GM12872 (cell line): ENCODE measurements around the gene RNF187.

Experiments
- CTCF ChIP-seq: IDR thresholded peaks from 3 replicates; pipeline ENCODE4 v1.5.1; 2011; ENCODE audit warnings: low read depth, mild to moderate bottlenecking, low read length, moderate library complexity; ENCODE audit not compliant: insufficient read depth

The RNF187 gene

GRCh38 chr1:228510101-228510802 lies 23.1 kb downstream of the RNF187 start:
- no peak for TF ChIP-seq CTCF

GRCh38 chr1:228510803-228511413 lies 23.7 kb downstream of the RNF187 start:
- TF ChIP-seq CTCF = no peak

GRCh38 chr1:228511546-228512445 lies 24.6 kb downstream of the RNF187 start:
- TF ChIP-seq CTCF = no peak

- TF ChIP-seq CTCF = no peak
Measured at GRCh38 chr1:228512781-228513198, 25.6 kb downstream of the RNF187 start.

- no peak for TF ChIP-seq CTCF
Measured at GRCh38 chr1:228513236-228513900, 26.2 kb downstream of the RNF187 start.

- no peak for TF ChIP-seq CTCF
Measured at GRCh38 chr1:228514421-228514820, 27.2 kb downstream of the RNF187 start.
